OCI-LY7 (cell line): ENCODE data around the gene NXN. TPM values are rescaled to one million over a fixed set of nuclear protein-coding genes. Genes with fewer than 3 reads are reported as not detected.
"Not testable (repeated sequence)": the region's sequence is repeated elsewhere in the genome, so short reads cannot be mapped to it uniquely, and the experiment has no call there.

Experiments
- BruUV-seq: library from RNA; stranded (reverse); fragments of 400-500 nt; replicated peaks from 2 replicates; lab custom pipeline; 2021; lab: Mats Ljungman, UMichigan
- CTCF ChIA-PET: fragments of 300-600 bp; sonication (Branson Sonifier 250); formaldehyde crosslinking; loops from one replicate; lab custom pipeline; 2022; ENCODE audit warnings: antibody characterized with exemption; ENCODE audit not compliant: unreplicated experiment; lab: Charles Lee
- POLR2A ChIA-PET: fragments of 300-600 bp; sonication (Branson Sonifier 250); formaldehyde crosslinking; loops from one replicate; lab custom pipeline; 2022; ENCODE audit warnings: antibody characterized with exemption; lab: Charles Lee
- DNase-seq: peaks from one replicate; pipeline ENCODE4 v3.0.0-alpha.2; 2015; ENCODE audit warnings: low spot score
- H2AFZ ChIP-seq: fragments of 200-600 bp; sonication (generic), shearing (Covaris generic); 2 replicates; pipeline ENCODE4 v1.6.1; 2014; ENCODE audit warnings: mild to moderate bottlenecking, antibody characterized with exemption, low read length, moderate library complexity
- H3K27ac ChIP-seq: fragments of 200-600 bp; sonication (generic); 2 replicates; pipeline ENCODE4 v1.5.1; 2014; ENCODE audit warnings: mixed run types, low read depth, mild to moderate bottlenecking, moderate library complexity, low read length, inconsistent platforms; ENCODE audit not compliant: poor library complexity, severe bottlenecking
- H3K36me3 ChIP-seq: fragments of 200-600 bp; sonication (generic); 2 replicates; pipeline ENCODE4 v1.6.1; 2014; ENCODE audit warnings: mild to moderate bottlenecking, antibody characterized with exemption, low read length, moderate library complexity, mixed read lengths; ENCODE audit not compliant: insufficient read depth
- H3K4me1 ChIP-seq: fragments of 200-600 bp; sonication (generic); 2 replicates; pipeline ENCODE4 v1.5.1; 2014; ENCODE audit warnings: mild to moderate bottlenecking, low read length; ENCODE audit not compliant: insufficient read depth, poor library complexity, severe bottlenecking
- H3K4me2 ChIP-seq: fragments of 200-600 bp; sonication (generic); 2 replicates; pipeline ENCODE4 v1.6.1; 2014; ENCODE audit warnings: mild to moderate bottlenecking, low read length
- H3K4me3 ChIP-seq: fragments of 200-600 bp; sonication (generic); 2 replicates; pipeline ENCODE4 v1.5.1; 2014; ENCODE audit warnings: mild to moderate bottlenecking, low read depth, low read length; ENCODE audit not compliant: poor library complexity, severe bottlenecking
- H3K79me2 ChIP-seq: fragments of 200-600 bp; sonication (generic); 2 replicates; pipeline ENCODE4 v1.6.1; 2016; ENCODE audit warnings: low read depth, mild to moderate bottlenecking, low read length, moderate library complexity, mixed read lengths; ENCODE audit not compliant: insufficient read depth
- H3K9me2 ChIP-seq: fragments of 200-600 bp; sonication (generic); 2 replicates; pipeline ENCODE4 v1.6.1; 2016; ENCODE audit warnings: mild to moderate bottlenecking, low read length, mixed read lengths; ENCODE audit not compliant: insufficient read depth
- H3K9me3 ChIP-seq: fragments of 200-600 bp; sonication (generic); 2 replicates; pipeline ENCODE4 v1.6.1; 2014; ENCODE audit warnings: mild to moderate bottlenecking, mixed run types, low read length, mixed read lengths
- H4K20me1 ChIP-seq: fragments of 200-600 bp; sonication (generic); 2 replicates; pipeline ENCODE4 v1.6.1; 2014; ENCODE audit warnings: mild to moderate bottlenecking, antibody characterized with exemption, low read length, moderate library complexity, mixed read lengths; ENCODE audit not compliant: insufficient read depth
- CTCF ChIP-seq: fragments of 200-600 bp; sonication (generic); conservative IDR thresholded peaks from 2 replicates; pipeline ENCODE4 v1.5.1; 2014; ENCODE audit warnings: mild to moderate bottlenecking, antibody characterized with exemption, low read length, moderate library complexity, mixed read lengths
- EZH2phosphoT487 ChIP-seq: fragments of 200-600 bp; sonication (generic); IDR thresholded peaks from 2 replicates; pipeline ENCODE4 v1.6.1; 2018; ENCODE audit warnings: low read depth, borderline replicate concordance, mild to moderate bottlenecking, mixed run types, antibody characterized with exemption, low read length, moderate library complexity, mixed read lengths
- intact Hi-C: fragments of 100-400 bp; cut with micrococcal nuclease; formaldehyde crosslinking; loops from one replicate; pipeline ENCODE4 v1.10.0; 2022; ENCODE audit not compliant: unreplicated experiment
- total RNA-seq, 2 experiments: library from RNA; depleted of rRNA in 1 of 2; stranded (reverse); fragments of >200 nt in 1 of 2; shearing (Covaris generic) in 1 of 2; gene quantifications; 2 replicates each; pipeline ENCODE4 v1.2.3, GENCODE V29; 2014 to 2022

The NXN gene
- total RNA-seq, 2 experiments from 2014 or later: 1.3 to 2.8 TPM

- intact Hi-C loops: loop anchor here (5.0 kb wide), 1 partner anchor 120 kb away; the partner anchor contains the start of gene TIMM22
Observed at GRCh38 chr17:877630-878029, 101.9 kb downstream of the NXN start.

DNA sequence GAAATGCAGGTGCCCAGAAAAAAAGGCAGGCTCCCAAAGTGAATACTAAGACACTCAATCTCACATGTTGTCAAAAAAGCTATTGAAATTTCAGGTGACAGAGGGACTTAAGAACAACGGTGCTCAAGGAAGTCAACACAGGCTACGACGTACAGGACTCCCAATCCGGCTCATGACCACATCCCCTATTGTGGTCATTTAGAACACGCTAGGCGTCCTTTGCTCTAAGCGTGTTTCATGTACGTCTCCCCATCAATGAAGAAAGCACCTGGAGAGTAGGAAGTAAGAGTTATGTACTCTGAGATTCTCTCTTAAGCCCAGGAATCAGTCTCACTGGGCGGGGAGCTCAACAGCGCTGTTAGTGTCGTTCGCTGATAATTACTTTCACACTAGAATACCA lies 103.3 kb downstream of the NXN start:
- no peak for TF ChIP-seq EZH2phosphoT487
- TF ChIP-seq CTCF: no peak
- Histone ChIP-seq H2AFZ (no peak overlapping the region), H3K4me1 (no peaks in the 10 kb centered on the region), H4K20me1 (no peaks in the 10 kb centered on the region), H3K9me2 (no peaks in the 10 kb centered on the region), H3K4me3 (no peak overlapping the region), H3K79me2 (no peaks in the 10 kb centered on the region), H3K9me3 (no peaks in the 10 kb centered on the region), H3K27ac (no peak overlapping the region), H3K4me2 (no peak overlapping the region), H3K36me3 (no peaks in the 10 kb centered on the region)
- ChIA-PET CTCF (no interaction called here), POLR2A (no interaction called here)
- no TSS peak for BruUV-seq
- intact Hi-C loops: loop anchor here (5.0 kb wide), 1 partner anchor 121 kb away; the partner anchor contains the start of gene TIMM22
- no peak for DNase-seq

More at GRCh38 chr17:877630-878029, 101.9 kb downstream of the NXN start:
- Histone ChIP-seq H3K79me2 (no peaks in the 10 kb centered on the region), H3K4me2 (no peak overlapping the region), H3K9me2 (no peaks in the 10 kb centered on the region), H3K9me3 (no peaks in the 10 kb centered on the region), H3K27ac (no peak overlapping the region), H4K20me1 (no peaks in the 10 kb centered on the region), H2AFZ (no peak overlapping the region), H3K4me1 (no peaks in the 10 kb centered on the region), H3K36me3 (no peaks in the 10 kb centered on the region), H3K4me3 (no peak overlapping the region)
- POLR2A ChIA-PET: no interaction called here
- no TSS peak for BruUV-seq
- TF ChIP-seq EZH2phosphoT487 (no peak), CTCF (no peak)
- CTCF ChIA-PET: no interaction called here
- DNase-seq: no peak

- BruUV-seq, H2AFZ ChIP-seq, H3K79me2 ChIP-seq, H3K9me3 ChIP-seq, H3K9me2 ChIP-seq, H3K4me2 ChIP-seq, H4K20me1 ChIP-seq, H3K4me1 ChIP-seq, DNase-seq, H3K4me3 ChIP-seq, intact Hi-C loops, H3K27ac ChIP-seq, POLR2A ChIA-PET, H3K36me3 ChIP-seq, CTCF ChIA-PET: not testable (repeated sequence)
Observed at GRCh38 chr17:874590-874989, 105.0 kb downstream of the NXN start.
